GM12872 (cell line): ENCODE measurements around the gene KLC4.

ENCODE experiments used
- CTCF ChIP-seq: IDR thresholded peaks from 3 replicates; pipeline ENCODE4 v1.5.1; 2011; ENCODE audit warnings: low read depth, mild to moderate bottlenecking, low read length, moderate library complexity; ENCODE audit not compliant: insufficient read depth

Gene KLC4

GRCh38 chr6:43059168-43060033 lies at the start of gene KLC4, which contains the start of gene MRPL2:
KLC4 (plus strand) TSS chr6:43059631; CDS start chr6:43061336, 1,705 bp downstream.
MRPL2 (minus strand) TSS chr6:43059434; CDS start chr6:43059381, 53 bp downstream.
- no peak for TF ChIP-seq CTCF

- TF ChIP-seq CTCF = no peak
These were observed 48.2 kb upstream of the KLC4 start for GRCh38 chr6:43011207-43011606.

GRCh38 chr6:43012364-43012763 lies 47.1 kb upstream of the KLC4 start:
- TF ChIP-seq CTCF = no peak

GRCh38 chr6:43013097-43013842 lies 46.2 kb upstream of the KLC4 start:
- TF ChIP-seq CTCF = no peak

GRCh38 chr6:43013843-43014433 lies 45.5 kb upstream of the KLC4 start, which contains the start of the genes KLHDC3 and MEA1:
KLHDC3 (plus strand) TSS chr6:43014249; CDS start chr6:43017193, 2,944 bp downstream.
MEA1 (minus strand) TSS chr6:43013946; CDS start chr6:43013813, 133 bp downstream.
- TF ChIP-seq CTCF = no peak

- TF ChIP-seq CTCF = no peak
These were observed 45.0 kb upstream of the KLC4 start for GRCh38 chr6:43014434-43014909.
